ENCODE results near the gene PHYH.

DNA sequence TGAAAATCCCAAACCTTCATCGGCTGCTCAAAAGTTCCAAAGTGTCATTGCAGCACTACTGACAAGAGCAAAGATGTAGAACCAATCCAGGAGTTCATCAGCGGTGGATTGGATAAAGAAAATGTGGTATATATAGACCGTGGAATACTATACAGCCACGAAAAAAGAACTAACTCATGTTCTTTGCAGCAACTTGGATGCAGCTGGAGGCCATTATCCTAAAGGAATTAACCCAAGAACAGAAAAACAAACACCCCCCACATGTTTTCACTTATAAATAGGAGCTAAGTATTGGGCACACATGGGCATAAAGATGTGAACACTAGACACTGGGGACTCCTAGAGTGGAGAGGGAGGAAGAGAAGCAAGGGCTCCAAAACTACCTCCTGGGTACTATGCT lies 31.6 kb downstream of the PHYH start:
- TF ChIP-seq, protein P1, sequence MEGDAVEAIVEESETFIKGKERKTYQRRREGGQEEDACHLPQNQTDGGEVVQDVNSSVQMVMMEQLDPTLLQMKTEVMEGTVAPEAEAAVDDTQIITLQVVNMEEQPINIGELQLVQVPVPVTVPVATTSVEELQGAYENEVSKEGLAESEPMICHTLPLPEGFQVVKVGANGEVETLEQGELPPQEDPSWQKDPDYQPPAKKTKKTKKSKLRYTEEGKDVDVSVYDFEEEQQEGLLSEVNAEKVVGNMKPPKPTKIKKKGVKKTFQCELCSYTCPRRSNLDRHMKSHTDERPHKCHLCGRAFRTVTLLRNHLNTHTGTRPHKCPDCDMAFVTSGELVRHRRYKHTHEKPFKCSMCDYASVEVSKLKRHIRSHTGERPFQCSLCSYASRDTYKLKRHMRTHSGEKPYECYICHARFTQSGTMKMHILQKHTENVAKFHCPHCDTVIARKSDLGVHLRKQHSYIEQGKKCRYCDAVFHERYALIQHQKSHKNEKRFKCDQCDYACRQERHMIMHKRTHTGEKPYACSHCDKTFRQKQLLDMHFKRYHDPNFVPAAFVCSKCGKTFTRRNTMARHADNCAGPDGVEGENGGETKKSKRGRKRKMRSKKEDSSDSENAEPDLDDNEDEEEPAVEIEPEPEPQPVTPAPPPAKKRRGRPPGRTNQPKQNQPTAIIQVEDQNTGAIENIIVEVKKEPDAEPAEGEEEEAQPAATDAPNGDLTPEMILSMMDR (IDR thresholded peaks at IDR 0.05 in 4 of 5, conservative IDR thresholded peaks at IDR 0.05 in 1 of 5) = no peak
- no peak for TF ChIP-seq POLR2A (IDR thresholded peaks at IDR 0.05)

Data from gastrocnemius medialis (tissue), 4 donors.